T-helper 2 cell (primary cell): ENCODE measurements around the gene MYL6.
A peak's percentile ranks its signal among the peaks of the same experiment; 100 is the strongest.
"Not testable (repeated sequence)": the region's sequence is repeated elsewhere in the genome, so short reads cannot be mapped to it uniquely, and the experiment has no call there.

ENCODE experiments used
- DNase-seq, 5 experiments: peaks; one replicate each; pipeline versions ENCODE4 v3.0.0 to v3.0.0-alpha.2; 2012 to 2022

MYL6 gene

DNA sequence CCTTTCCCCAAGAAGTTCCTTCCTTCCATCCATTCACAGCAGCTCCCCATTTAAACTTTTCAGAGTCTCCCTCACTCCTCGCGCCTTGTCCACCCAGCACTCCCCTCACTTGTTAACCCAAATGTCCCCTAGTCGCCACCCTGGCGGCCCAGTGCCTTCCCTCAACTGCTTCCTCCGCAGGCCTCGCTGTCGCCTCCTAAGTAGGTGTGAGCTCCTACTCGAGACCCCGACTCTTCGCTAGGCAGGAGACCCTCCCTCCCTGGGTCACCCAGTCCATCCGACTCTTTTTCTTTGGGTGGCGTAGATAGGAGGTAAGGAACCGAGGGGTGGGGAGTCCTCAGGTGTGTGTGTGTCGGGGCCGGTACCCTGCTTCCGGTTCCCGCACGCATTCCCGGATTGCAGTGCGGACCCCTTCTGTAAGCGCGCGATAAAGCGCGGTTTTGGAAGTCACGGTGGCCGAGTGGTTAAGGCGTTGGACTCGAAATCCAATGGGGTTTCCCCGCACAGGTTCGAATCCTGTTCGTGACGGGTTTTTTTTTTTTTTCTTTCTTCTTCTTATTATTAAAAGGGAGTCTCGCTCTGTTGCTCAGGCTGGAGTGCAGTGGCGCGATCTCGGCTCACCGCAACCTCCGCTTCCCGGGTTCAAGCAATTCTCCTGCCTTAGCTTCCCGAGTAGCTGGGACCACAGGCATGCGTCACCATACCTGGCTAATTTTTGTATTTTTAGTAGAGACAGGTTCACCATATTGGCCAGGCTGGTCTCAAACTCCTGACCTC, 31.9 kb downstream of the MYL6 start:
- peak; percentile 33 to 82 (median 70) for DNase-seq

- no peak for DNase-seq
These were observed 32.6 kb downstream of the MYL6 start for GRCh38 chr12:56190695-56191155.

DNA sequence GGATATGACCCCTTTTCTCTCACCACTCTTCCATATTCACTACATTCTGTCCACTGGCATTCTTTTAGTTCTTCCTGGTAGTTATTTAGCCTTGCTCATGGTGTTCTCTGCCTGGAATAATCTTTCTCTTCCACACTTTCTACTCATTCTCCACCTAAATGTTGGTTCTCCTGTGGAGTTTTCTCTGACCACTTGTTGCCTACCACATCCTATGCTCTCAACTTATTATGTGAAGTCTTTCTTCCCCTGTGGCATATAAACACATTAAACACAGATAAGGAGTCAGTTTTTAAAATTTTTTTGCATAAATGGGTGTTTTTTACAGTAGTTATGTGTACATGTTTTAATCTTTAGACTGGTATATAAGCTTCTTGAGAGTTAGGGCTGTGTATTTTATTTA, 34.4 kb downstream of the MYL6 start:
- no peak for DNase-seq

- peak in 4 of 5 experiments; percentile 46 to 82 (median 58) for DNase-seq
These were observed 34.9 kb downstream of the MYL6 start for GRCh38 chr12:56193025-56193578.

DNA sequence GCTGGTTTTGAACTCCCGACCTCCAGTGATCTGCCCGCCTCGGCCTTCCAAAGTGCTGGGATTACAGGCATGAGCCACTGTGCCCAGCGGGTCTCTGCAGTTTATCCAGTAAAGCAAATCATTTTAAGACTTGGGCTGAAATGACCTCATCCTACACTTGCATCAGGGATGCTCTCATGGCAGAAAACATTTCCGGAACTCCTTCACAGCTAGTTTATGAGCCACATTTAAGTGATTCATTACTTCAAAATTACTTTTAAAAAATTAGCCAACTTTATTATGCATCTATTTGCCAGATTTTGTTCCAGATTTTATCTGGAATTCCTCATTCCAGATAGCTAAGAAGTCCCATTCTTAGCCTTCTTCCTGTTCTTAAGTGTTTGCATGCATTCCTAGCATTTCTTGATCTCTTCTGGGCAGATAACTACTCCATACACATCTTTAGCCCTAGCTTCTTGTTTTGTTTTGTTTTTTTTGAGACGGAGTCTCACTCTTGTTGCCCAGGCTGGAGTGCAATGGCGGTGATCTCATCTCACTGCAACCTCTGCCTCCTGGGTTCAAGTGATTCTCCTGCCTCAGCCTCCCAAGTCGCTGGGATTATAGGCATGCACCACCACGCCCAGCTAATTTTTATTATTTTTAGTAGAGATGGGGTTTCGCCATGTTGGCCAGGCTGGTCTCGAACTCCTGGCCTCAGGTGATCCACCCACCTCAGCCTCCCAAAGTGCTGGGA, 38.8 kb downstream of the MYL6 start:
- DNase-seq = not testable (repeated sequence)

DNA sequence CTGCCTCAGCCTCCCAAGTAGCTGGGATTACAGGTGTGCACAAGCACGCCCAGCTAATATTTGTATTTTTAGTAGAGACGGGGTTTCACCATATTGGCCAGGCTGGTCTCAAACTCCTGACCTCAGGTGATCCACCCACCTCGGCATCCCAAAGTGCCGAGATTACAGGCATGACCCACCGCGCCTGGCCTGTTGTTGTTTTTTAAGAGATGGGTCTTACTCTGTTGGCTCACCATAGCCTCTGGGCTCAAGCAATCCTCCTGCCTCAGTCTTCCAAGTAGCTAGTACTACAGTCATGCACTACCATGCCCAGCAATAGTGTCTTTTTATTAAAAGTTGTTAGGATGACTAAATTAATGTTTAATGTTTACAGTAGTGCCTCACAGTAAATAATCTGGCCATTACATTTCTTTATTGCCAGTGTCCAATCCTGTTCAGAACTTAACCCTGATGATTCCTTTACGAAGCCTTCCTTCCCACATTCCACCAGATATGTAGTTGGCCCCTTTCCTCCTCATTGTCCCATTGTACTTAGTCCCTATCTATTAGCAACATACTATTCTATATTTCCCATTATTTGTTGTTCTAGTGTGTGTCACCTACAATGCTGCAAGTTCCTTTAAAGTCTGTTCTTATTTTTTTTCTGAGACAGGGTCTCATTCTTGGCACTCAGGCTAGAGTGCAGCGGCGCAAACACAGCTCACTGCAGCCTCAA, 39.9 kb downstream of the MYL6 start:
- DNase-seq = no peak

DNA sequence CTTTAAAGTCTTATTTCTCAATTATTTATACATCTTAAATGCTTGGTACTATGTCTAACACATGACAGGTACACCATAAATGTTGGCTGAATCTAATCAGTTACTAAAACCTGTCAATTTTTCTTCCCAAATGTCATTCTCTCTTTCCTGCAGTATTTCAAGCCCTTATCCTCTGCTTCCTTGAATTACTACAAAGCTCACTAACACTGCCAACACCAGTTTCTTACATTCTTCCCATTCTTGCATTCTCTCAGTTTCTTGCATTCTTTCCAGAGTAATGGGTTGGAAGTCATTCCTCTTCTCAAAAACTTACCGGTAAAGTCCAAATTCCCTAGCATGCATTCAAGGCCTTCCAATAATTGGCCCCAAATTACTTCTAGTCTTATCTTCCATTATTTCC, 40.7 kb downstream of the MYL6 start:
- no peak for DNase-seq

GRCh38 chr12:56202366-56202765, 44.2 kb downstream of the MYL6 start:
- DNase-seq = no peak

GRCh38 chr12:56202838-56203237, 44.7 kb downstream of the MYL6 start:
- DNase-seq = no peak

DNA sequence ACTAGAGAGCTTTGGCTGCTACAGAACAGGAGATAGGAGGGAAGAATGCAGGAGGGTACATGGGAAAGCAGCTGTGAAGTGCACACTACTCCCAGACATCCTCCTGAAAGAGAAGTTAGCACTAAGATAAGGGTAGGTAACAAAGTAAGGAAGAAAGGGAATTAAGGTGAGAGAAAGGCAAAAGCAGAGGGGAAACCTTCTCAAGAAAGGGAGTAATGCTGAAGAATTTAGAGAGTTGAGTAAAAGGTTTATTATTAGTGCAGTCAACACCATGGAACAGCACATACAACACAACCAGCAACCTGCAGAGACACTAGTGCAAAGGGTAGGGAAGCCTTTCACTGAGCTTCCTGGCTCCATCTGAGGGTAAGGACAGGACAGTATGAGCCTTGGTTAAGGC, 46.1 kb downstream of the MYL6 start:
- DNase-seq = no peak

DNA sequence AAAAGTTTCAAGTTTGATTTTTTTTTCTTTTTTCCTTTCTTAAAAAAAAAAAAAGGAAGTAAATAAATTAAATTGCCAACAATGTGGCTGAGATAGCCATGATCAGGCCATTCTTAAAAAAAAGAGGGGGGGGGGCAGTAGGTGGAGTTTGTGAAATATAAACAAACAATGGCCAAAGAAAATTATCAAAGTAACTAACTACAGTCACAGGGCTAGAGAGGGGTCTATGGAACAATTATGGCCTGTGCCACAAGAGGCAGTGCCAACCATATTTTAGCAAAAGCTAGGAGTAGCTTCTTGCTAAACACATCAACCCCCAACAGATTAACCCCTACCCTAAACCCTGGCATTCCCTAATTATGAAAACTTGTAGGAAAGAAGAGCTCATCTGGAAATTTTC, 47.3 kb downstream of the MYL6 start:
- no peak for DNase-seq

- DNase-seq = peak in 1 of 5 experiments; percentile 15
These were observed 48.5 kb downstream of the MYL6 start for GRCh38 chr12:56206452-56207166.

- DNase-seq = no peak
These were observed 49.8 kb downstream of the MYL6 start for GRCh38 chr12:56208006-56208405.
